Measurements from ENCODE around the gene SRP19.

GRCh38 chr5:112870966-112871365 is 9.9 kb downstream of the SRP19 start:
- TF ChIP-seq, protein P1, sequence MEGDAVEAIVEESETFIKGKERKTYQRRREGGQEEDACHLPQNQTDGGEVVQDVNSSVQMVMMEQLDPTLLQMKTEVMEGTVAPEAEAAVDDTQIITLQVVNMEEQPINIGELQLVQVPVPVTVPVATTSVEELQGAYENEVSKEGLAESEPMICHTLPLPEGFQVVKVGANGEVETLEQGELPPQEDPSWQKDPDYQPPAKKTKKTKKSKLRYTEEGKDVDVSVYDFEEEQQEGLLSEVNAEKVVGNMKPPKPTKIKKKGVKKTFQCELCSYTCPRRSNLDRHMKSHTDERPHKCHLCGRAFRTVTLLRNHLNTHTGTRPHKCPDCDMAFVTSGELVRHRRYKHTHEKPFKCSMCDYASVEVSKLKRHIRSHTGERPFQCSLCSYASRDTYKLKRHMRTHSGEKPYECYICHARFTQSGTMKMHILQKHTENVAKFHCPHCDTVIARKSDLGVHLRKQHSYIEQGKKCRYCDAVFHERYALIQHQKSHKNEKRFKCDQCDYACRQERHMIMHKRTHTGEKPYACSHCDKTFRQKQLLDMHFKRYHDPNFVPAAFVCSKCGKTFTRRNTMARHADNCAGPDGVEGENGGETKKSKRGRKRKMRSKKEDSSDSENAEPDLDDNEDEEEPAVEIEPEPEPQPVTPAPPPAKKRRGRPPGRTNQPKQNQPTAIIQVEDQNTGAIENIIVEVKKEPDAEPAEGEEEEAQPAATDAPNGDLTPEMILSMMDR (IDR thresholded peaks at IDR 0.05) = no peak
- TF ChIP-seq POLR2A (IDR thresholded peaks at IDR 0.05) = no peak

Measured in heart left ventricle (tissue), 13 donors.